Effector memory CD4-positive, alpha-beta T cell (primary cell): ENCODE data around the gene FGD4.
A peak's percentile ranks its signal among the peaks of the same experiment; 100 is the strongest.

Source experiments
- DNase-seq, 3 donors: peaks; one replicate each; pipeline ENCODE4 v3.0.0-alpha.2; 2020
- H3K27ac ChIP-seq: 2 replicates; pipeline ENCODE4 v1.7.0; 2013; ENCODE audit warnings: mild to moderate bottlenecking, low read length, moderate library complexity; ENCODE audit not compliant: insufficient read depth, poor library complexity, severe bottlenecking
- H3K27me3 ChIP-seq: replicated peaks from 2 replicates; pipeline ENCODE4 v1.7.0; 2013; ENCODE audit warnings: mild to moderate bottlenecking, low read length; ENCODE audit not compliant: insufficient read depth, control insufficient read depth, poor library complexity, severe bottlenecking
- H3K36me3 ChIP-seq: 2 replicates; pipeline ENCODE4 v1.7.0; 2013; ENCODE audit warnings: mild to moderate bottlenecking, low read length, moderate library complexity; ENCODE audit not compliant: control insufficient read depth, insufficient read depth
- H3K4me1 ChIP-seq: 2 replicates; pipeline ENCODE4 v1.7.0; 2013; ENCODE audit warnings: low read length, mild to moderate bottlenecking; ENCODE audit not compliant: control insufficient read depth, insufficient read depth, poor library complexity, severe bottlenecking
- H3K4me3 ChIP-seq: 2 replicates; pipeline ENCODE4 v1.7.0; 2013; ENCODE audit warnings: low read length, low read depth, mild to moderate bottlenecking; ENCODE audit not compliant: insufficient read depth, poor library complexity, severe bottlenecking
- H3K9me3 ChIP-seq: 2 replicates; pipeline ENCODE4 v1.7.0; 2013; ENCODE audit warnings: mild to moderate bottlenecking, low read length, moderate library complexity; ENCODE audit not compliant: control insufficient read depth

The FGD4 gene

DNA sequence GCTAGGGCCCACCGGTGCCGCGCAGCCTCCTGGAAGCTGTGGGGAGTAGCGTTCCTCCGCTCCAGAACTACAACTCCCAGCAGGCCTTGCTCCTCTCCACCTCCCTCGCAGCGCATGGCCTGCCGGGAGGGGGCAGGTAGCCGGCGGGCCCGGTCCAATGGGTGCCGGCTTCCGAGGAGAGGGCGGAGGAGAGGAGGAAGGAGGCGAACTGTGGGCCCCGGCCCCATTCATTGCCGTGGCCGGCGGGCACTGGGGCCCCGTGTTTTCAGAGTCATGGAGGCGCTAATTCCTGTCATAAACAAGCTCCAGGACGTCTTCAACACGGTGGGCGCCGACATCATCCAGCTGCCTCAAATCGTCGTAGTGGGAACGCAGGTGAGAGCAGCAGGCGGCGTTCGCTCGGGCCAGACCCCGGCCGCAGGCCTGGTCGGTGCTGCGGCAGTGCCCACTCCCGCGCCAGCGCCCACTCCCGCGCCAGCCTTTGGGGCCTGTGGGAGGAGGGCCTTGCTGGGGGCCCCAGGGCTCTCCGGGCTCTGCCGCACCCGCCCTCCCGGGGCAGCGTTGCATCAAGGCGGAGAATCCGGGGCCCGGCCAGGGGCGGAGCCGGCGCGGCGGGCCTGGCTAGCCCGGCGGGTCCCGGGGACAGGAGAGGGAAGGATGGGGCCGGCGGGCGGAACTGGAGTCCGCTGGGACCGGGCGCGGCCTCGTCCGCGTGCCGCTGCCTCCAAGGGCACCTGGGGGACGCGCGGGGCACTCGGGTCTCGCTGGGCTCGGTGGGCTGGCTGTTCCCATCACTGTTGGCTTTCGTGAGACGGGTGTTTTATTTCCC lies 279.9 kb downstream of the FGD4 start, which contains the start of gene DNM1L:
Gene DNM1L, plus strand, starts transcription at position 211 of the 829 bp plus-strand sequence. Its CDS starts 63 bp downstream, at position 274.
- H3K9me3 ChIP-seq, result no peaks in the 10 kb centered on the region
- H3K4me3 ChIP-seq, result peak within 1 kb of the TSS; percentile 75
- no peaks in the 10 kb centered on the region for H3K27me3 ChIP-seq
- H3K27ac ChIP-seq, result peak within 1 kb of the TSS; percentile 77
- H3K36me3 ChIP-seq, result no peaks in the 10 kb centered on the region
- DNase-seq, result peak; percentile 81 to 88 (median 87)
- no peaks in the 10 kb centered on the region for H3K4me1 ChIP-seq

DNA sequence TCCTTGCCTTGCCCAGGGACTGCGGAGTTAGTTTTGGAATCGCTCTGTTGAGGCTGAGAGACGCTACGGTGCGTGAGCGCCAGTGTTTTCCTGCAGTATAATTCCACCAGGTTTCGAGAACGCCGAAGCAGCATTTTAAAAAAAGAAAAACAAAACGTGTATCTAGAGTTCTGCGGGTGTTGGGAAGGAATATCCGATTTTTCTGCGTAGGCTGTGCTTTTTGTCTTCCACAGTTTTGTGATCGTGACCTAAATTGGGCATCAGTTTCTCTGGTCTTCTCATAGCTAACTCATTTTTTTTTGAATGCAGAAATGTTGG lies 280.5 kb downstream of the FGD4 start:
- H3K36me3 ChIP-seq, result no peaks in the 10 kb centered on the region
- peak overlapping the region; percentile 75 for H3K4me3 ChIP-seq
- DNase-seq, result no peak
- H3K9me3 ChIP-seq, result no peaks in the 10 kb centered on the region
- no peaks in the 10 kb centered on the region for H3K27me3 ChIP-seq
- peak overlapping the region; percentile 77 for H3K27ac ChIP-seq
- no peaks in the 10 kb centered on the region for H3K4me1 ChIP-seq

DNA sequence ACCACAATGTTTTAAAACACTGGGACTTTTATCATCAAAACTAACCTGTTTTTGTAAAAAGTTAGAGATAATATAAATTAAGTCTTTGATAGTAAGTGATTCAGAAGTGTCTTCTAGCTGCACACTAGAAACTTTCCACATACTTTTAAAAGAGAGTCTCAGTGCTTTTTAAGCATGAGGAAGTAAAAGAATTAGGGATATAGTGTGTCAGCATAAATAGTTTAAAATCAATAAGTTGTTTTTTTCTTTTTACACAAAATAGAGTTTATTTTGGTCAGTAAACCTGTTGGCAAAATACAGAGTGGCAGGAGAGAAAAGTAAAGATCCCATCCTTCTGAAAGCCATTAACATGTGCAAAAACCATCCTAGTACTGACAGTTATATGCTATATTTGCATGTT lies 281.4 kb downstream of the FGD4 start:
- Histone ChIP-seq H3K27ac (no peak overlapping the region), H3K36me3 (no peaks in the 10 kb centered on the region), H3K9me3 (no peaks in the 10 kb centered on the region), H3K4me3 (peak overlapping the region; percentile 75), H3K27me3 (no peaks in the 10 kb centered on the region), H3K4me1 (no peaks in the 10 kb centered on the region)
- no peak for DNase-seq

DNA sequence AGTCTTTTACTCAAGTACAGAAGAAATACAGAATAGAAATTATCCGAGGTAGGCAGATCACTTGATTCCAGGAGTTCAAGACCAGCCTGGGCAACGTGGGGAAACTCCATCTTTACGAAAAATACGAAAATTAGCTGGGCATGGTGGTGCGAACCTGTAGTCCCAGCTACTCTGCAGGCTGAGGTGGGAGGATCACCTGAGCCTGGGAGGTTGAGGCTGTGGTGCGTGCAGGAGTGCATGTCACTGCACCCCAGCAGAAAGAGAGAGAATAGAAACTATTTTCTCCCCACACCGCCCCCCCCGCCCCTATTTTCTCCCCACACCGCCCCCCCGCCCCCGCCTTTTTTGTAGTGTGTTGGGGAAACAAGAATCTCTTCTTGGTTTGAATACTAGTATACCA lies 281.9 kb downstream of the FGD4 start:
- Histone ChIP-seq H3K4me1 (no peaks in the 10 kb centered on the region), H3K9me3 (no peaks in the 10 kb centered on the region), H3K36me3 (no peaks in the 10 kb centered on the region), H3K27me3 (no peaks in the 10 kb centered on the region), H3K4me3 (no peak overlapping the region), H3K27ac (no peak overlapping the region)
- no peak for DNase-seq

DNA sequence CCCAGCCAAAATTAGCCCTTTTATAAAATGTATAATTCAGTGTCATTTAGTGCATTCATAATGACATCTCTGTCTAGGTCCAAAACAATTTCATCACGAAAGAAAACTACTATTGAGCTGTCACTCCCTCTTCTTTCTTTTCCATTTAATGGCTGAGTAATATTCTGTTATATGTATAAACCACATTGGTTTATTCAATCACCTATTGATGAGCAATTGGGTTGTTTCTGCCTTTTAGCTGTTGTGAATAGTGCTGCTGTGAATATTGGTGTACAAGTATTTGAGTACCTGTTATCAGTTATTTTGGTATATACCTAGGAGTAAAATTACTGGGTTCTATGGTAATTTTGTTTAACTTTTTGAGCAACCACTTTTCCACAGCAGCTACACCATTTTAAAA lies 287.0 kb downstream of the FGD4 start:
- DNase-seq, result no peak
- no peak overlapping the region for H3K27ac ChIP-seq
- no peaks in the 10 kb centered on the region for H3K4me1 ChIP-seq
- no peaks in the 10 kb centered on the region for H3K9me3 ChIP-seq
- no peaks in the 10 kb centered on the region for H3K36me3 ChIP-seq
- H3K27me3 ChIP-seq, result no peaks in the 10 kb centered on the region
- no peak overlapping the region for H3K4me3 ChIP-seq

DNA sequence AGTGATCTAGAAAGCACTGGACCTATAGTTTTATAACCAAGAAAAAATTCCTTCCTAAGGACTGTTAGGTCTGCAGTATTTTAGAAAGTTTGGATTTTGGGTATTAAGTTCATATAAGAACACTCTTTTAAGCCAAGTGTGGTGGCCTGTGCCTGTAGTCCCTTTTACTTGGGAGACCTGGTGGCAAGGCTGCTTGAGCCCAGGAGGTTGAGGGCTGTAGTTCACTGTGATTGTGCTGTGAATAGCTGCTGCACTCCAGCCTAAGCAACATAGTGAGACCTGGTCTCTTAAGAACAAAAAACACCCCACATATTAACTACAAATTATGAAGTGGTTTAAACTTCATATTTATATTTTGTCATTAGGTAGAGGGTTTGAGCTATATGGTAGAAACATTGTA lies 289.4 kb downstream of the FGD4 start:
- Histone ChIP-seq H3K36me3 (no peaks in the 10 kb centered on the region), H3K4me3 (no peak overlapping the region), H3K27ac (no peak overlapping the region), H3K9me3 (no peaks in the 10 kb centered on the region), H3K4me1 (no peaks in the 10 kb centered on the region), H3K27me3 (no peaks in the 10 kb centered on the region)
- no peak for DNase-seq

DNA sequence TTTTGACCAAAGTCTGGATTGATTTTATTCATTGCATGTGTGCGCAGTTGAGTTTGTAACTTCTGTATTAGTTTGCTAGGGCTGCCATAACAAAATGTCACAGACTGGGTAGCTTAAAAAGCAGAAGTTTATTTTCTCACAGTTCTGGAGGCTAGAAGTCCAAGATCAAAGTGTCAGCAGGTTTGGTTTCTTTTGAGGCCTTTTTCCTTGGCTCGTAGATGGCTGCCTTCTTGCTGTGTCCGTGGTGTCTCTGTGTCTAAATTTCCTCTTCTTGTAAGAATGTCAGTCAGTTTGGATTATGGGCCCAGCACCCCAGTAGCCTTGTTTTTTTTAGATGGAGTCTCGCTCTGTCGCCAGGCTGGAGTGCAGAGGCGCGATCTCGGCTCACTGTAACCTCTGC lies 291.6 kb downstream of the FGD4 start:
- Histone ChIP-seq H3K4me3 (no peak overlapping the region), H3K4me1 (no peaks in the 10 kb centered on the region), H3K27ac (no peak overlapping the region), H3K36me3 (peaks cover 6% of the 10 kb centered on the region), H3K27me3 (no peaks in the 10 kb centered on the region), H3K9me3 (no peaks in the 10 kb centered on the region)
- no peak for DNase-seq

DNA sequence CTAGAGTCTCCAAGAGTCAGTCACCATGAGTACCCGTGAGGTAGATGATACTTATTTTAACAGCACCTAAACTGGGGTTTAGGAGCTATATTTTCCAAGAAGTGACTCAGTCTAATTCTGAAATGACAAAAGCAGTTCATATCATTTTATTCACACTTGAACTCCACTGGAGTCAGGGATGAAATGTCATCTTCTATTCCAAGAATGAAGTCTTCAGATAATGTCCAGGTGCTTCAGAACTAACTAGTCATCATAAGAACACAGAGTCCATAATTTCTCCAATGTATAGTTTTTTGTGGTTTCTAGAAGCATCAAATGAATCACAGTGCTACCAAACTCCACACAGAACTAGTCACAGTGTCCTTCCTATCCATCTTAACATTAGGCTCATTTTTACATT lies 293.0 kb downstream of the FGD4 start:
- DNase-seq, result no peak
- Histone ChIP-seq H3K36me3 (peaks cover 6% of the 10 kb centered on the region), H3K4me3 (no peak overlapping the region), H3K4me1 (no peaks in the 10 kb centered on the region), H3K27ac (no peak overlapping the region), H3K27me3 (no peaks in the 10 kb centered on the region), H3K9me3 (no peaks in the 10 kb centered on the region)

DNA sequence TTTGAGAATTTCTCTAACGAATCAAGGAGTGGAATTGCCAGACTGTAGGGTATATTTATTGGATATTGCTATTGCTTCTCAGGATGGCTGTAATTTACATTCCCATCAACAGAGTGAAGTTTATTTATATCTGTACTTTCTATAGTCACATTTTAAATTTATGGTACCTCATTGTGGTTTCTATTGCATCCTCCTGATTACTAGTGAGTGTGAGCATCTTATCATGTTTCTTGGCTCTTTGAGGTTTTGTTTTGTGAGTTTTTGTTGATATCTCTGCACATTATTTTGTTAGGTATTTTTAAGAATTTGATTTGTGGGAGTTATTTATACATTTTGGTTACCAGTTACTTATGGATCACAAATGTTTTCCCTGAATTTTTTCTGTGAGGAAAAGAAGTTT lies 293.7 kb downstream of the FGD4 start:
- H3K9me3 ChIP-seq, result no peaks in the 10 kb centered on the region
- no peak overlapping the region for H3K27ac ChIP-seq
- H3K27me3 ChIP-seq, result no peaks in the 10 kb centered on the region
- no peak for DNase-seq
- no peaks in the 10 kb centered on the region for H3K4me1 ChIP-seq
- no peak overlapping the region for H3K4me3 ChIP-seq
- peaks cover 6% of the 10 kb centered on the region for H3K36me3 ChIP-seq
